OCI-LY7 (cell line): Measurements from ENCODE around the gene MOCS3.

Experiments
- EZH2phosphoT487 ChIP-seq: fragments of 200-600 bp; sonication (generic); IDR thresholded peaks from 2 replicates; pipeline ENCODE4 v1.6.1; 2018; ENCODE audit warnings: low read depth, borderline replicate concordance, mild to moderate bottlenecking, mixed run types, antibody characterized with exemption, low read length, moderate library complexity, mixed read lengths
- TF ChIP-seq, protein P1 (sequence below): fragments of 200-600 bp; sonication (generic); conservative IDR thresholded peaks from 2 replicates; pipeline ENCODE4 v1.5.1; 2014; ENCODE audit warnings: mild to moderate bottlenecking, antibody characterized with exemption, low read length, moderate library complexity, mixed read lengths

DNA sequence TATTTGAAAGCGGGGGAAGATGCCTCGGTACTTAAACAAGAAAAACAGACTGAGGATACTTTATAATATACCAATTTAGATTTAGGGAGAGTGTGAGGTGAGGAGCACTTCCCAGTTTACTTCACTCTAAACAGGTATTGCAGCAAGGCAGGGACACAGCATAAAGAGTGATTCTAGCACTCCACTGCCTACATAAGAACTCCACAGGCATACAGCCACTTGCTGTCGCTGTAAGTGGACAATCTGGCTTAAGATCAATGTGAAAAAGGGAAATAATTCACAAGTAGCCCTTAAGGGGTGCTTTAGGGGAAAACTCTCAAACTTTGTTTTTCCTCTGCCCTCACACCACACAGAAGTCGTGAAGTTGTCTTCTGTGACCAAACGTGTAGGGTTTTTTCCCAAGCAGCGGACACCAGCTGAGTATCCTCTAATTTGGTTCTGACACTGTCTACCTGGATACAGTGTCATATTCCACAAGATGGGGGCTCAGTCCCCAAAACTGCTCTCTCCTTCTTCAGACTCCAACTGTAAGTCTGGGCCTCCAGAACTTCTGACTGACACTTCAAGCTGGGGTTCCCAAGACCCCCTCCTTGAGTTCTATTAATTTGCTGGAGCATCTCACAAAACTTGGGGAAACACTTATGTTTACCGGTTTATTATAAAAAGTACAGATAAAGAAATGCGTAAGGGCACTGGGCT, 36.7 kb upstream of the MOCS3 start:
- TF ChIP-seq, protein P1, sequence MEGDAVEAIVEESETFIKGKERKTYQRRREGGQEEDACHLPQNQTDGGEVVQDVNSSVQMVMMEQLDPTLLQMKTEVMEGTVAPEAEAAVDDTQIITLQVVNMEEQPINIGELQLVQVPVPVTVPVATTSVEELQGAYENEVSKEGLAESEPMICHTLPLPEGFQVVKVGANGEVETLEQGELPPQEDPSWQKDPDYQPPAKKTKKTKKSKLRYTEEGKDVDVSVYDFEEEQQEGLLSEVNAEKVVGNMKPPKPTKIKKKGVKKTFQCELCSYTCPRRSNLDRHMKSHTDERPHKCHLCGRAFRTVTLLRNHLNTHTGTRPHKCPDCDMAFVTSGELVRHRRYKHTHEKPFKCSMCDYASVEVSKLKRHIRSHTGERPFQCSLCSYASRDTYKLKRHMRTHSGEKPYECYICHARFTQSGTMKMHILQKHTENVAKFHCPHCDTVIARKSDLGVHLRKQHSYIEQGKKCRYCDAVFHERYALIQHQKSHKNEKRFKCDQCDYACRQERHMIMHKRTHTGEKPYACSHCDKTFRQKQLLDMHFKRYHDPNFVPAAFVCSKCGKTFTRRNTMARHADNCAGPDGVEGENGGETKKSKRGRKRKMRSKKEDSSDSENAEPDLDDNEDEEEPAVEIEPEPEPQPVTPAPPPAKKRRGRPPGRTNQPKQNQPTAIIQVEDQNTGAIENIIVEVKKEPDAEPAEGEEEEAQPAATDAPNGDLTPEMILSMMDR: no peak
- TF ChIP-seq EZH2phosphoT487: no peak
